Coronary artery (tissue), 2 donors: ENCODE measurements around the gene APOC4.
A peak's percentile ranks its signal among the peaks of the same experiment; 100 is the strongest.
"Not testable (repeated sequence)": the region's sequence is repeated elsewhere in the genome, so short reads cannot be mapped to it uniquely, and the experiment has no call there.

Experiments
- DNase-seq: peaks from one replicate; pipeline ENCODE4 v3.0.0-alpha.2; 2017; ENCODE audit warnings: low spot score
- H3K27ac ChIP-seq, 2 donors: fragments of 200-600 bp; sonication (generic); one replicate each; pipeline ENCODE4 v1.5.1; 2016 to 2019
- H3K4me3 ChIP-seq: fragments of 200-600 bp; sonication (generic); 2 replicates; pipeline ENCODE4 v1.5.1; 2016; ENCODE audit warnings: mild to moderate bottlenecking, moderate library complexity
- TF ChIP-seq, protein P1 (sequence below): fragments of 200-600 bp; sonication (generic); IDR thresholded peaks from one replicate; pipeline ENCODE4 v1.5.1; 2019; ENCODE audit warnings: antibody characterized with exemption

The APOC4 gene

DNA sequence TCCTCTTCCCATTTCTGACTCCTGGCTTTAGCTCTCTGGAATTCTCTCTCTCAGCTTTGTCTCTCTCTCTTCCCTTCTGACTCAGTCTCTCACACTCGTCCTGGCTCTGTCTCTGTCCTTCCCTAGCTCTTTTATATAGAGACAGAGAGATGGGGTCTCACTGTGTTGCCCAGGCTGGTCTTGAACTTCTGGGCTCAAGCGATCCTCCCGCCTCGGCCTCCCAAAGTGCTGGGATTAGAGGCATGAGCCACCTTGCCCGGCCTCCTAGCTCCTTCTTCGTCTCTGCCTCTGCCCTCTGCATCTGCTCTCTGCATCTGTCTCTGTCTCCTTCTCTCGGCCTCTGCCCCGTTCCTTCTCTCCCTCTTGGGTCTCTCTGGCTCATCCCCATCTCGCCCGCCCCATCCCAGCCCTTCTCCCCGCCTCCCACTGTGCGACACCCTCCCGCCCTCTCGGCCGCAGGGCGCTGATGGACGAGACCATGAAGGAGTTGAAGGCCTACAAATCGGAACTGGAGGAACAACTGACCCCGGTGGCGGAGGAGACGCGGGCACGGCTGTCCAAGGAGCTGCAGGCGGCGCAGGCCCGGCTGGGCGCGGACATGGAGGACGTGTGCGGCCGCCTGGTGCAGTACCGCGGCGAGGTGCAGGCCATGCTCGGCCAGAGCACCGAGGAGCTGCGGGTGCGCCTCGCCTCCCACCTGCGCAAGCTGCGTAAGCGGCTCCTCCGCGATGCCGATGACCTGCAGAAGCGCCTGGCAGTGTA is 33.8 kb upstream of the APOC4 start:
- DNase-seq: no peak
- TF ChIP-seq, protein P1, sequence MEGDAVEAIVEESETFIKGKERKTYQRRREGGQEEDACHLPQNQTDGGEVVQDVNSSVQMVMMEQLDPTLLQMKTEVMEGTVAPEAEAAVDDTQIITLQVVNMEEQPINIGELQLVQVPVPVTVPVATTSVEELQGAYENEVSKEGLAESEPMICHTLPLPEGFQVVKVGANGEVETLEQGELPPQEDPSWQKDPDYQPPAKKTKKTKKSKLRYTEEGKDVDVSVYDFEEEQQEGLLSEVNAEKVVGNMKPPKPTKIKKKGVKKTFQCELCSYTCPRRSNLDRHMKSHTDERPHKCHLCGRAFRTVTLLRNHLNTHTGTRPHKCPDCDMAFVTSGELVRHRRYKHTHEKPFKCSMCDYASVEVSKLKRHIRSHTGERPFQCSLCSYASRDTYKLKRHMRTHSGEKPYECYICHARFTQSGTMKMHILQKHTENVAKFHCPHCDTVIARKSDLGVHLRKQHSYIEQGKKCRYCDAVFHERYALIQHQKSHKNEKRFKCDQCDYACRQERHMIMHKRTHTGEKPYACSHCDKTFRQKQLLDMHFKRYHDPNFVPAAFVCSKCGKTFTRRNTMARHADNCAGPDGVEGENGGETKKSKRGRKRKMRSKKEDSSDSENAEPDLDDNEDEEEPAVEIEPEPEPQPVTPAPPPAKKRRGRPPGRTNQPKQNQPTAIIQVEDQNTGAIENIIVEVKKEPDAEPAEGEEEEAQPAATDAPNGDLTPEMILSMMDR: no peak
- H3K4me3 ChIP-seq: no peak overlapping the region
- no peak overlapping the region for H3K27ac ChIP-seq

GRCh38 chr19:44908836-44909261 is 33.2 kb upstream of the APOC4 start:
- TF ChIP-seq, protein P1: no peak
- DNase-seq: no peak
- Histone ChIP-seq H3K27ac (no peak overlapping the region), H3K4me3 (no peak overlapping the region)

DNA sequence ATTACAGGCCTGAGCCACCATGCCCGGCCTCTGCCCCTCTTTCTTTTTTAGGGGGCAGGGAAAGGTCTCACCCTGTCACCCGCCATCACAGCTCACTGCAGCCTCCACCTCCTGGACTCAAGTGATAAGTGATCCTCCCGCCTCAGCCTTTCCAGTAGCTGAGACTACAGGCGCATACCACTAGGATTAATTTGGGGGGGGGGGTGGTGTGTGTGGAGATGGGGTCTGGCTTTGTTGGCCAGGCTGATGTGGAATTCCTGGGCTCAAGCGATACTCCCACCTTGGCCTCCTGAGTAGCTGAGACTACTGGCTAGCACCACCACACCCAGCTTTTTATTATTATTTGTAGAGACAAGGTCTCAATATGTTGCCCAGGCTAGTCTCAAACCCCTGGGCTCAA is 32.3 kb upstream of the APOC4 start:
- TF ChIP-seq, protein P1: no peak
- no peak overlapping the region for H3K27ac ChIP-seq
- no peak for DNase-seq
- H3K4me3 ChIP-seq: no peak overlapping the region

- not testable (repeated sequence) for DNase-seq, H3K4me3 ChIP-seq, H3K27ac ChIP-seq
Measured at GRCh38 chr19:44911896-44912295, 30.1 kb upstream of the APOC4 start.

DNA sequence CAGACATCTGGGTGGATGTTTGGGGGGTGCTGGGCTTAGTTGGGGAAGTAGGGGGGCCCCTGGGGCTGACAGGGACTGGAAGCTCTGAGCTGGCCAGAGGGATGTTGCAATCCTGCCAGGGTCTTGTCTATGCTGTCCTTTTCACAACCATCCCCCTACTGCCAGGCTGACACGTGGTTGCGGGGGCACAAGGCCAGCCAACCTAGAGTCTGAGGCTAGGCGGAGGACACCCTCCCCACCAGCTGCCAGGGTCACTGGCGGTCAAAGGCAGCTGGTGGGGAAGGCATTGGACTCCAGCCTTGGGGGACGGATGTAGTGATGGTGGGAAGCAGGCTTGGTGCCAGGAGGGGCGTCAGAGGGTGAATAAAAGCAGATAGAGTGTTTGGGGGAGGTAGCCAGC is 29.2 kb upstream of the APOC4 start:
- no peak for DNase-seq
- TF ChIP-seq, protein P1: no peak
- H3K27ac ChIP-seq: peak overlapping the region in 1 of 2 donors; percentile 37

GRCh38 chr19:44913512-44914432 is 28.3 kb upstream of the APOC4 start:
- H3K27ac ChIP-seq, DNase-seq: not testable (repeated sequence)
- peak overlapping the region; percentile 69 for H3K4me3 ChIP-seq

More for the DNA sequence above, 29.2 kb upstream of the APOC4 start:
- H3K4me3 ChIP-seq: no peak overlapping the region

DNA sequence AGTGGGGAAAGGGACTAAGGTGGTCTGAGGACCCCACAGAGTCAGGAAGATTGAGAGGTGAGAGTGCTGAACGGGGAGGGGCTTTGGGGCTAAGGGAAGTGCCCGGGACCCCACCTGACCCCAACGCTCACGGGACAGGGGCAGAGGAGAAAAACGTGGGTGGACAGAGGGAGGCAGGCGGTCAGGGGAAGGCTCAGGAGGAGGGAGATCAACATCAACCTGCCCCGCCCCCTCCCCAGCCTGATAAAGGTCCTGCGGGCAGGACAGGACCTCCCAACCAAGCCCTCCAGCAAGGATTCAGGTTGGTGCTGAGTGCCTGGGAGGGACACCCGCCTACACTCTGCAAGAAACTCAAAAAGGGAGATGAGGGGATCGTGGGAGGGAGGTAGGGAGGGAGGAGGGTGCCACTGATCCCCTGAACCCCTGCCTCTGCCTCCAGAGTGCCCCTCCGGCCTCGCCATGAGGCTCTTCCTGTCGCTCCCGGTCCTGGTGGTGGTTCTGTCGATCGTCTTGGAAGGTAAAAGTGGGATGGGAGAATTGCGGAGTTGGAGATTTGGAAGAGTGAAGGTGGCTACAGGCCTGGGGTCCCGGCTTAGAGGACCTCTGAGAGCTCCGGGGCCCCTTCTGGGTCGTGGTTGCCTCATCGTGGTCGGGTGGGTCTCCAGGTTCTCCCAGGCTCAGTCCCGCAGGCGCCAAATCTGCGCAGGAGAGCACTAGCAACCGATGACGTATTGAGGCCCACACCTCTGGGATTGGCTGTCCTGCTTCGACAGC is 27.4 kb upstream of the APOC4 start, which contains the start of gene APOC1:
Gene APOC1 (plus strand): TSS at position 176 of the 774 bp plus-strand sequence. CDS start 284 bp downstream, at position 460.
- DNase-seq: peak; percentile 88
- Histone ChIP-seq H3K4me3 (peak within 1 kb of the TSS; percentile 69), H3K27ac (peak within 1 kb of the TSS in 1 of 2 donors; percentile 19)

GRCh38 chr19:44924243-44924725 is 17.8 kb upstream of the APOC4 start:
- no peak for DNase-seq
- TF ChIP-seq, protein P1: no peak
- Histone ChIP-seq H3K4me3 (no peak overlapping the region), H3K27ac (peak overlapping the region in 1 of 2 donors; percentile 10)
